Measurements from ENCODE around the gene TSPO. TPM values are rescaled to one million over a fixed set of nuclear protein-coding genes. Genes with fewer than 3 reads are reported as not detected.
A peak's percentile ranks its signal among the peaks of the same experiment; 100 is the strongest.

The TSPO gene
- total and polyA plus RNA-seq, 2 of the 13 experiments (the other 11 are each of a cell fraction or from before 2014, with no cell fraction given): 0.46 to 1.4 TPM

- TF ChIP-seq DRAP1 (CRISPR knock-in tag; IDR thresholded peaks at IDR 0.05): peak; percentile 66
- peak; percentile 75 for TF ChIP-seq POLR2G (IDR thresholded peaks at IDR 0.05; ENCODE audit: low read depth, low read length)
- no peak for TF ChIP-seq HNRNPUL1 (IDR thresholded peaks at IDR 0.05; ENCODE audit: low read depth, low read length)
- TF ChIP-seq ZNF430 (CRISPR knock-in tag; IDR thresholded peaks at IDR 0.05): no peak
- TF ChIP-seq U2AF1 (optimal IDR thresholded peaks at IDR 0.05; ENCODE audit: low read depth, low read length): no peak
- TF ChIP-seq HNRNPH1 (optimal IDR thresholded peaks at IDR 0.05; ENCODE audit: low read depth, low read length): no peak
- peak; percentile 87 for TF ChIP-seq RFX3 (CRISPR knock-in tag; IDR thresholded peaks at IDR 0.05)
- peak; percentile 88 for TF ChIP-seq TFDP1 (CRISPR knock-in tag; IDR thresholded peaks at IDR 0.05; ENCODE audit: borderline replicate concordance)
- TF ChIP-seq ESRRA (CRISPR knock-in tag; IDR thresholded peaks at IDR 0.05; ENCODE audit: low read depth): no peak
- peak; percentile 51; the same call in 1 of the 2 replicates for TF ChIP-seq ZFP41 (CRISPR knock-in tag; IDR thresholded peaks at IDR 0.05; ENCODE audit: borderline replicate concordance)
- TF ChIP-seq SOX13 (IDR thresholded peaks at IDR 0.05): no peak
- no peak for TF ChIP-seq SOX13 (CRISPR knock-in tag; conservative IDR thresholded peaks at IDR 0.05 in 1 of 2, IDR thresholded peaks at IDR 0.05 in 1 of 2)
- TF ChIP-seq ISL2 (CRISPR knock-in tag; IDR thresholded peaks at IDR 0.05): peak; percentile 54; the same call in 1 of the 2 replicates
- 0 out of 2 replicates have a peak, but pooled peaks have one; percentile 40 for TF ChIP-seq ZNF333 (CRISPR knock-in tag; IDR thresholded peaks at IDR 0.05; ENCODE audit: borderline replicate concordance)
- no peak for TF ChIP-seq ZBTB38 (CRISPR knock-in tag; IDR thresholded peaks at IDR 0.05)
- TF ChIP-seq NR2F6 (IDR thresholded peaks at IDR 0.05): no peak
- TF ChIP-seq NR2F6 (CRISPR knock-in tag; IDR thresholded peaks at IDR 0.05): peak; percentile 29; the same call in 1 of the 2 replicates
- TF ChIP-seq MTA1 (CRISPR knock-in tag; IDR thresholded peaks at IDR 0.05; ENCODE audit: borderline replicate concordance): peak; percentile 82; the same call in 1 of the 2 replicates
- no peak for TF ChIP-seq GATA4 (IDR thresholded peaks at IDR 0.05; ENCODE audit: borderline replicate concordance, low read depth)
- no peak for TF ChIP-seq ZNF75D (CRISPR knock-in tag; IDR thresholded peaks at IDR 0.05; ENCODE audit: borderline replicate concordance)
- no peak for TF ChIP-seq NFE2 (CRISPR knock-in tag; IDR thresholded peaks at IDR 0.05)
- peak; percentile 93 for TF ChIP-seq XRCC5 (optimal IDR thresholded peaks at IDR 0.05; ENCODE audit: low read length)
- peak; percentile 13; the same call in 1 of the 2 replicates for TF ChIP-seq ZNF281 (CRISPR knock-in tag; IDR thresholded peaks at IDR 0.05; ENCODE audit: borderline replicate concordance)
- no peak for TF ChIP-seq ZBTB42 (CRISPR knock-in tag; IDR thresholded peaks at IDR 0.05)
- no peak for TF ChIP-seq ZNF652 (CRISPR knock-in tag; IDR thresholded peaks at IDR 0.05; ENCODE audit: borderline replicate concordance, low read depth)
- peak; percentile 87 for TF ChIP-seq ZNF747 (CRISPR knock-in tag; IDR thresholded peaks at IDR 0.05; ENCODE audit: borderline replicate concordance)
- no peak for TF ChIP-seq GZF1 (CRISPR knock-in tag; IDR thresholded peaks at IDR 0.05)
- TF ChIP-seq ZNF879 (CRISPR knock-in tag; IDR thresholded peaks at IDR 0.05): no peak
- peak; percentile 82; the same call in 1 of the 2 replicates for TF ChIP-seq ZNF614 (CRISPR knock-in tag; IDR thresholded peaks at IDR 0.05; ENCODE audit: borderline replicate concordance)
These were observed 8.3 kb upstream of the TSPO start, which contains the start of gene MCAT (continued) for GRCh38 chr22:43142880-43143562.

Data from HepG2 (cell line).